Measurements from ENCODE around the gene CCL28. TPM values are rescaled to one million over a fixed set of nuclear protein-coding genes. Genes with fewer than 3 reads are reported as not detected.
A peak's percentile ranks its signal among the peaks of the same experiment; 100 is the strongest.

CCL28 gene
- total and polyA plus RNA-seq, 2 of the 13 experiments (the other 11 are each of a cell fraction or from before 2014, with no cell fraction given) = 0.03 TPM; not detected in 1

GRCh38 chr5:43422143-43422542 is 10.0 kb upstream of the CCL28 start (continued):
- no peak for TF ChIP-seq ZUFSP (CRISPR knock-in tag; IDR thresholded peaks at IDR 0.05; ENCODE audit: borderline replicate concordance)
- TF ChIP-seq ZNF33B (CRISPR knock-in tag; IDR thresholded peaks at IDR 0.05) = no peak
- TF ChIP-seq ZFP62 (CRISPR knock-in tag; IDR thresholded peaks at IDR 0.05) = no peak
- TF ChIP-seq FOXA1 (IDR thresholded peaks at IDR 0.05) = peak; percentile 50; the same call in 1 of the 2 replicates
- TF ChIP-seq FOXA1 (CRISPR knock-in tag; IDR thresholded peaks at IDR 0.05) = peak; percentile 79
- peak; percentile 58 for TF ChIP-seq SAP130 (CRISPR knock-in tag; IDR thresholded peaks at IDR 0.05; ENCODE audit: low read depth)
- peak; percentile 84; the same call in 1 of the 2 replicates for TF ChIP-seq TBX3 (IDR thresholded peaks at IDR 0.05; ENCODE audit: borderline replicate concordance)
- TF ChIP-seq ETV5 (CRISPR knock-in tag; IDR thresholded peaks at IDR 0.05; ENCODE audit: borderline replicate concordance) = peak; percentile 48; the same call in 1 of the 2 replicates
- TF ChIP-seq TEAD3 (CRISPR knock-in tag; optimal IDR thresholded peaks at IDR 0.05; ENCODE audit: borderline replicate concordance) = peak; percentile 97
- TF ChIP-seq, protein P1, sequence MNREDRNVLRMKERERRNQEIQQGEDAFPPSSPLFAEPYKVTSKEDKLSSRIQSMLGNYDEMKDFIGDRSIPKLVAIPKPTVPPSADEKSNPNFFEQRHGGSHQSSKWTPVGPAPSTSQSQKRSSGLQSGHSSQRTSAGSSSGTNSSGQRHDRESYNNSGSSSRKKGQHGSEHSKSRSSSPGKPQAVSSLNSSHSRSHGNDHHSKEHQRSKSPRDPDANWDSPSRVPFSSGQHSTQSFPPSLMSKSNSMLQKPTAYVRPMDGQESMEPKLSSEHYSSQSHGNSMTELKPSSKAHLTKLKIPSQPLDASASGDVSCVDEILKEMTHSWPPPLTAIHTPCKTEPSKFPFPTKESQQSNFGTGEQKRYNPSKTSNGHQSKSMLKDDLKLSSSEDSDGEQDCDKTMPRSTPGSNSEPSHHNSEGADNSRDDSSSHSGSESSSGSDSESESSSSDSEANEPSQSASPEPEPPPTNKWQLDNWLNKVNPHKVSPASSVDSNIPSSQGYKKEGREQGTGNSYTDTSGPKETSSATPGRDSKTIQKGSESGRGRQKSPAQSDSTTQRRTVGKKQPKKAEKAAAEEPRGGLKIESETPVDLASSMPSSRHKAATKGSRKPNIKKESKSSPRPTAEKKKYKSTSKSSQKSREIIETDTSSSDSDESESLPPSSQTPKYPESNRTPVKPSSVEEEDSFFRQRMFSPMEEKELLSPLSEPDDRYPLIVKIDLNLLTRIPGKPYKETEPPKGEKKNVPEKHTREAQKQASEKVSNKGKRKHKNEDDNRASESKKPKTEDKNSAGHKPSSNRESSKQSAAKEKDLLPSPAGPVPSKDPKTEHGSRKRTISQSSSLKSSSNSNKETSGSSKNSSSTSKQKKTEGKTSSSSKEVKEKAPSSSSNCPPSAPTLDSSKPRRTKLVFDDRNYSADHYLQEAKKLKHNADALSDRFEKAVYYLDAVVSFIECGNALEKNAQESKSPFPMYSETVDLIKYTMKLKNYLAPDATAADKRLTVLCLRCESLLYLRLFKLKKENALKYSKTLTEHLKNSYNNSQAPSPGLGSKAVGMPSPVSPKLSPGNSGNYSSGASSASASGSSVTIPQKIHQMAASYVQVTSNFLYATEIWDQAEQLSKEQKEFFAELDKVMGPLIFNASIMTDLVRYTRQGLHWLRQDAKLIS (CRISPR knock-in tag; IDR thresholded peaks at IDR 0.05) = no peak
- TF ChIP-seq CBX2 (IDR thresholded peaks at IDR 0.05; ENCODE audit: low read depth, low read length) = no peak
- TF ChIP-seq CBX2 (CRISPR knock-in tag; IDR thresholded peaks at IDR 0.05; ENCODE audit: low read depth) = no peak
- peak; percentile 79 for TF ChIP-seq PAXIP1 (CRISPR knock-in tag; conservative IDR thresholded peaks at IDR 0.05)
- TF ChIP-seq SOX5 (CRISPR knock-in tag; IDR thresholded peaks at IDR 0.05; ENCODE audit: borderline replicate concordance) = peak; percentile 54; the same call in 1 of the 2 replicates
- no peak for TF ChIP-seq RFX5 (IDR thresholded peaks at IDR 0.05; ENCODE audit: low read depth, low read length)
- TF ChIP-seq CEBPG (CRISPR knock-in tag; IDR thresholded peaks at IDR 0.05) = 0 out of 2 replicates have a peak, but pooled peaks have one; percentile 5
- peak; percentile 11; the same call in 1 of the 2 replicates for TF ChIP-seq FOSL2 (CRISPR knock-in tag; IDR thresholded peaks at IDR 0.05)
- TF ChIP-seq HDAC1 (CRISPR knock-in tag; IDR thresholded peaks at IDR 0.05) = 0 out of 2 replicates have a peak, but pooled peaks have one; percentile 20
- no peak for TF ChIP-seq ZNF720 (CRISPR knock-in tag; IDR thresholded peaks at IDR 0.05)
- no peak for TF ChIP-seq ZNF562 (CRISPR knock-in tag; IDR thresholded peaks at IDR 0.05; ENCODE audit: borderline replicate concordance)
- TF ChIP-seq, protein P2, sequence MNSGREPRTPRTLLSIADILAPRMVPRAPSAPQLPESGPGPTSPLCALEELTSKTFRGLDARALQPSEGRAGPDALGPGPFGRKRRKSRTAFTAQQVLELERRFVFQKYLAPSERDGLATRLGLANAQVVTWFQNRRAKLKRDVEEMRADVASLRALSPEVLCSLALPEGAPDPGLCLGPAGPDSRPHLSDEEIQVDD (CRISPR knock-in tag; IDR thresholded peaks at IDR 0.05; ENCODE audit: borderline replicate concordance) = no peak
- TF ChIP-seq NR1H2 (CRISPR knock-in tag; IDR thresholded peaks at IDR 0.05; ENCODE audit: borderline replicate concordance, low read depth) = no peak
- TF ChIP-seq HNRNPL (IDR thresholded peaks at IDR 0.05; ENCODE audit: low read depth, low read length) = no peak
- no peak for TF ChIP-seq RBM22 (optimal IDR thresholded peaks at IDR 0.05; ENCODE audit: low read length)

Data from HepG2 (cell line).